B cell (primary cell): ENCODE measurements around the gene PNPLA5.

Experiments
- CTCF ChIP-seq: fragments of 200-600 bp; IDR thresholded peaks from one replicate; pipeline ENCODE4 v1.8.0; 2022; ENCODE audit warnings: antibody characterized with exemption, mild to moderate bottlenecking
- EZH2 ChIP-seq: IDR thresholded peaks from 2 replicates; pipeline ENCODE4 v1.6.1; 2012; ENCODE audit warnings: borderline replicate concordance, low read depth, mild to moderate bottlenecking, moderate library complexity, low read length; ENCODE audit not compliant: insufficient read depth, poor library complexity, severe bottlenecking

- TF ChIP-seq CTCF (no peak), EZH2 (no peak)
Observed at GRCh38 chr22:43905681-43906080, 13.9 kb upstream of the PNPLA5 start.
